ENCODE data around the gene GPRC5A.

DNA sequence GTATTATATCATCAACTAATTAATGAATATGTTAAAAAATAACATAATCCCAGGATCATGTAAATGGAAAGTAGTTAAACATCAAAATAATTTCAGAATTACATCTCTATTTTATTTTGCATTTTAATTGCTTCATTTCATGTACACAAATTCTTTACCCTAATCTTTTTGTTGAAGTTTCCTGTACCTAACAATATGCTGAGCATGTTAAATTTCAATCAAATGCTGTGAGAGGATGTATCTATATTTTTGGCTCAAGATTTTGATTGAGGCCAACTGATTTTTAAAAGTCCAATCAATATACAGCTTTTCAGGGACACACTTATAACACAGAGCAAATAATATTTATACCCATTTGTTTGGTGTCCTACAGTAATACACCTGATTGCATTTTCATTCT is 54.2 kb downstream of the GPRC5A start:
- TF ChIP-seq, protein P1, sequence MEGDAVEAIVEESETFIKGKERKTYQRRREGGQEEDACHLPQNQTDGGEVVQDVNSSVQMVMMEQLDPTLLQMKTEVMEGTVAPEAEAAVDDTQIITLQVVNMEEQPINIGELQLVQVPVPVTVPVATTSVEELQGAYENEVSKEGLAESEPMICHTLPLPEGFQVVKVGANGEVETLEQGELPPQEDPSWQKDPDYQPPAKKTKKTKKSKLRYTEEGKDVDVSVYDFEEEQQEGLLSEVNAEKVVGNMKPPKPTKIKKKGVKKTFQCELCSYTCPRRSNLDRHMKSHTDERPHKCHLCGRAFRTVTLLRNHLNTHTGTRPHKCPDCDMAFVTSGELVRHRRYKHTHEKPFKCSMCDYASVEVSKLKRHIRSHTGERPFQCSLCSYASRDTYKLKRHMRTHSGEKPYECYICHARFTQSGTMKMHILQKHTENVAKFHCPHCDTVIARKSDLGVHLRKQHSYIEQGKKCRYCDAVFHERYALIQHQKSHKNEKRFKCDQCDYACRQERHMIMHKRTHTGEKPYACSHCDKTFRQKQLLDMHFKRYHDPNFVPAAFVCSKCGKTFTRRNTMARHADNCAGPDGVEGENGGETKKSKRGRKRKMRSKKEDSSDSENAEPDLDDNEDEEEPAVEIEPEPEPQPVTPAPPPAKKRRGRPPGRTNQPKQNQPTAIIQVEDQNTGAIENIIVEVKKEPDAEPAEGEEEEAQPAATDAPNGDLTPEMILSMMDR (IDR thresholded peaks at IDR 0.05): no peak
- no peak for TF ChIP-seq EP300 (IDR thresholded peaks at IDR 0.05)

All from sigmoid colon (tissue), 4 donors.